Forelimb muscle (tissue), 1 donor: ENCODE results near the gene RARG. TPM values are rescaled to one million over a fixed set of nuclear protein-coding genes. Genes with fewer than 3 reads are reported as not detected.
"Not testable (repeated sequence)": the region's sequence is repeated elsewhere in the genome, so short reads cannot be mapped to it uniquely, and the experiment has no call there.

Experiments used
- DNase-seq: peaks from one replicate; pipeline ENCODE4 v3.0.0-alpha.2; 2013; ENCODE audit warnings: low read depth
- polyA plus RNA-seq: library from polyadenylated mRNA; unstranded; fragments of 120-200 nt; gene quantifications from one replicate; pipeline ENCODE4 v1.2.1, GENCODE V29; 2013; ENCODE audit not compliant: insufficient read length

The RARG gene
- polyA plus RNA-seq, 1 donor, result 22.5 TPM

- DNase-seq, result no peak
Measured at GRCh38 chr12:53191885-53192530, 40.0 kb downstream of the RARG start.

GRCh38 chr12:53191096-53191884 lies 40.7 kb downstream of the RARG start:
- no peak for DNase-seq

GRCh38 chr12:53190108-53190729 lies 41.8 kb downstream of the RARG start:
- no peak for DNase-seq

GRCh38 chr12:53187145-53187899 lies 44.7 kb downstream of the RARG start:
- DNase-seq, result no peak

- DNase-seq, result no peak
Measured at GRCh38 chr12:53186745-53187144, 45.3 kb downstream of the RARG start.

- no peak for DNase-seq
Measured at GRCh38 chr12:53185582-53186153, 46.3 kb downstream of the RARG start.

GRCh38 chr12:53184828-53185227 lies 47.2 kb downstream of the RARG start:
- no peak for DNase-seq

GRCh38 chr12:53182903-53183302 lies 49.1 kb downstream of the RARG start:
- DNase-seq, result no peak

- DNase-seq, result no peak
Measured at GRCh38 chr12:53181935-53182334, 50.1 kb downstream of the RARG start.

GRCh38 chr12:53180931-53181645 lies 50.9 kb downstream of the RARG start:
- DNase-seq, result no peak

GRCh38 chr12:53180220-53180930 lies 51.6 kb downstream of the RARG start, which contains the start of the genes CSAD and ZNF740:
CSAD (minus strand) TSS chr12:53180925; CDS start chr12:53173470, 7,455 bp downstream.
ZNF740 (plus strand) TSS chr12:53180722; CDS start chr12:53181984, 1,262 bp downstream.
- DNase-seq, result peak; percentile 96

- DNase-seq, result no peak
Measured at GRCh38 chr12:53179687-53180219, 52.3 kb downstream of the RARG start.

- DNase-seq, result not testable (repeated sequence)
Measured at GRCh38 chr12:53178803-53179202, 53.2 kb downstream of the RARG start.

GRCh38 chr12:53177447-53177846 lies 54.6 kb downstream of the RARG start:
- not testable (repeated sequence) for DNase-seq

- no peak for DNase-seq
Measured at GRCh38 chr12:53176750-53177149, 55.3 kb downstream of the RARG start.

GRCh38 chr12:53174881-53175491 lies 57.0 kb downstream of the RARG start:
- no peak for DNase-seq

GRCh38 chr12:53173085-53173715 lies 58.8 kb downstream of the RARG start:
- DNase-seq, result no peak

- DNase-seq, result no peak
Measured at GRCh38 chr12:53172352-53172751, 59.7 kb downstream of the RARG start.
